GM19238 (cell line): ENCODE results near the gene TMEM238.
A peak's percentile ranks its signal among the peaks of the same experiment; 100 is the strongest.
"Not testable (repeated sequence)": the region's sequence is repeated elsewhere in the genome, so short reads cannot be mapped to it uniquely, and the experiment has no call there.

ENCODE experiments used
- DNase-seq: peaks from one replicate; pipeline ENCODE4 v3.0.0; 2011; ENCODE audit warnings: low spot score; ENCODE audit not compliant: insufficient read length

Gene TMEM238, protein sequence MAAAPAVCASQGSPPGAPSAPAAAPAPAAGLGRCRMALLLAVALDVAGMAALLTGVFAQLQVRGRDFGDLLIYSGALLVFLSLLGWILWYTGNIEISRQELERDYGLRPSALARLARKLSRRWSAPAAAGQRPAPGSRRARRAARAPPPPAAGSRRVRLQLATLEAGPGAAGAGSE

DNA sequence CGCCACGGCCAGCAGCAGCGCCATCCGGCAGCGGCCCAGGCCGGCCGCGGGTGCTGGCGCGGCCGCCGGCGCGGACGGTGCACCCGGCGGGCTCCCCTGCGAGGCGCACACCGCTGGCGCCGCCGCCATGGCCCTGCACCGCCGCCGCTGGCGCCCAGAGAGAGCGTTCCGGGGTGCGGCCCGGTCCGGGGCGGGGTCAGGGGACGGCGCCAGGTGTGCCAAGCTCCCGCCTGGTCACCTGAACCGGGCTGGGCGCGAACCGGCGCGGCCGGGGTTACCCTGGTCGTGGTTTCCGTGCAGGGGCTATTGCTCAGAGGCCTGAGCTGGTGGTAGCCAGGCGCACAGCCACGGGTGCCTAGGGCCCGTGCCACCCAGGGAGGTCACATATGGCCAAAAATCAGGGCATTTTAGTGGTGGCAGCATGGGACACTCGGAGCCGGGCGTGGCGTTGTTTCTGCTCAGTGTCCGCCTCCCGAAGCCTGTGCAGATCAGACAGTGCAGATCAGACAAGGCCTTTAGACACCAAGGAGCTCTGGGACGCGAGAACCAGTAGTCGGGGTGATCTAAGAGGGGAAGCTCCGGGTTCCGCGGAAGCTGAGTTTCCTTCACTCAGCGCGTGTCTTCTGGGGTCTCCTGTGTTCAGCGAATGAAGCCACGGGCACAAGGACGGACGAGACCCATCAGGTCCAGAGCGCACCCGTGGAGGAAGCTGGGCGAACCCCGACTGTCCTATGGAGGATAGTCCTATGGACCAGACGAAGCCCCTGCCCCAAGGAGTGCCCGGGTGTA lies at the start of gene TMEM238:
Gene TMEM238, minus strand, starts transcription at position 162 of the 789 bp plus-strand sequence. Its CDS starts 33 bp downstream, at position 129.
- no peak for DNase-seq

DNA sequence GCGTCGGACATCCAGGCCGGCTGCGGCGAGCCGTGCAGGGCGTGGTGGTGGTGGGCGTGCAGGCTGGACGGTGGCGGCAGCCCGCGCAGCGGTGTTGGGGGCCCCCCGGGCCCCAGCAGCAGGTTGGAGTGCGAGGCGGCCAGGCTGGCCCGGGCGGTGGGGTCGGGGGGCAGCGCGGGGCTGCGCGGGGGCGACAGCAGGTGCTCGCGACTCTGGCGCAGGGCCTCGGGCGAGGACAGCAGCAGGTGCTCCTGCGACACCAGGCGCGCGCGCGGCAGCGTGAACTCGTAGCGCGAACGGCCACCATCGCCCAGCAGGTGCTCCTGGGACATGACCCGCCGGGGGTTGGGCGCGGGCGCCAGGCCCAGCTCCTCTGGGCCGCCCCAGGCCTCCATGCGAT lies 49.2 kb upstream of the TMEM238 start:
- DNase-seq: no peak

DNA sequence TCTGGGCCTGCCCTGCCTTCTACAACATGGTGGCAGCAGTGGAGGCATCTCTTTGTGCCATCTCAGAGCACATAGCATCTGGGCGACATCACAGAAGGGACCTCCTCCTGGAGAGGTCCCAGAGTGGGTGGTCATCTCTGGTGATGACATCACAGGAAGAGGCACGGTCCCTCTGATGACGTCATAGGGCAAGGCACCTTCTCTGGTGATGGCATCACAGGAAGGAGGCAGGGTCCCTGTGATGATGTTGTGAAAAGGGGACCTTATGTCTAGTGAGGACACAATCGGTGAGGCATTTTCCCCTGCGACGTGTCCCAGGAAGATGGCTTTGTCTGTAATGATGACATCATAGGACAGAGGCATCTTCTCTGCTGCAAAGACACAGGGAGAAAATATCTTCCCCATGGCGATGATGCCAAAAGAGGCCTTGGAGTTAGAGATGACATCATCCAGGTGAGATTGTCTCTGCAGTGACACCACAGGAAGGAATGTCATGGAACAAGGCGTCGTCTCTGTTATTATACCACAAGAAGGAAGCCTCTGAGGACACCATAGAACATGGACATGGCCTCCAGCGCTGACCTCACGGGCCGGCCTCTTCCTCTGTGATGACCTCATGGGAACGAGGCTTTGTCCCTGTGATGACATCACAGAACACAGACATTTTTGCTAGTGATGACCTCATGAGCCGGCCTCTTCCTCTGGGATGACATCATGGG lies 48.3 kb upstream of the TMEM238 start:
- no peak for DNase-seq

DNA sequence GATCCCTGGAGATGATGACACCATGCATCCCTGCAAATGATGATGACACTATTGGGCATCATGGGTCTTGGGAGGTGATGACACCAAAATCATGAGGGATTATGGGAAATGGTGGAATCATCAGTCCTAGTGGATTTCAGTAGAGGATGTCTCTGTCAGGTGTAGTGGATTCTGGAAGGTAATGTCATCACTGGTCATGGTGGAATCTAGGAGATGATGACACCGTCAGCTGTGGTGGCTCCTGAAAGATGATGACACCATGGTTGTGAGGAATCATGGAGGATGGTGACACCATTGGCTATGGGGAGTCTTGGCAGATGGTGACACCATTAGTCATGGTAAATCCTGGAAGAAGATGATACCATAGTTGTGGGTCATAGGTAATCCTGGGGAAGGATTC lies 47.1 kb upstream of the TMEM238 start:
- DNase-seq: no peak

DNA sequence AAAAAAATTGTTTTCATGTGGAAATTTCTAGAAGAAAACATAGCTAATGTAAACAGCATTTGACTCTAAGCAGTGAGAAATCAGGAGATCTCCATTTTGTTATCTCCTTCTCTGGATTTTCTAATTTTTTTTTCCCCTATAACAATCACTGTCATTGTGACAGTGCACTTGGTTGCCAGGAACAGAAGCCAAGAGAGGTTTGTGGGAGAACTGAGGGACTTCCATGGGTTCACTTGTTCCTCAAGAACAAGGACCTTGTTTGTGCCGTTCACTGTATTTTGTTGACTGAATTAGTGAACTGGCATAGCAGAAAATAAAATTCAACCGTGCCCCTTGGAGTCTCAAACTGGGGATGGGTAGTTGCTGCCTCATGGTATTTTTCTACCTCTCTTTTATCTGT lies 42.0 kb upstream of the TMEM238 start:
- DNase-seq: no peak

DNA sequence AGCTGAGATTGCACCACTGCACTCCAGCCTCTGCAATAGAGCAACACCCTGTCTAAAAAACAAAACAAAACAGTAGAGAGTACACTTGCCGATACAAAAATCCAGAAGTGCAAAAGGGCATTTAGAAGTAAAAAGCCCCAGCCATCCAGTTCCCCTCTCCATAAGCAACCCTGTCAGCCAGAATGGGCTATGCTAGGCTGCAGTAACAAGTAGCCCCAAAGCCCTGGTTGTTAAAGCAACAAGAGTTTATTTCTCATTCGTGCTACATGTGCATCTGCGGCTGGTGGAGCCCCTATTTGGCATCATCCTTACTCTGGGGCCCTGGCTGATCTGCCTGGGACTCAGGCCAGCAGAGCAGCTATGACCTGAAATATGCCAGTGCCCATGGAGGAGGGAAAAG lies 40.4 kb upstream of the TMEM238 start:
- DNase-seq: no peak

DNA sequence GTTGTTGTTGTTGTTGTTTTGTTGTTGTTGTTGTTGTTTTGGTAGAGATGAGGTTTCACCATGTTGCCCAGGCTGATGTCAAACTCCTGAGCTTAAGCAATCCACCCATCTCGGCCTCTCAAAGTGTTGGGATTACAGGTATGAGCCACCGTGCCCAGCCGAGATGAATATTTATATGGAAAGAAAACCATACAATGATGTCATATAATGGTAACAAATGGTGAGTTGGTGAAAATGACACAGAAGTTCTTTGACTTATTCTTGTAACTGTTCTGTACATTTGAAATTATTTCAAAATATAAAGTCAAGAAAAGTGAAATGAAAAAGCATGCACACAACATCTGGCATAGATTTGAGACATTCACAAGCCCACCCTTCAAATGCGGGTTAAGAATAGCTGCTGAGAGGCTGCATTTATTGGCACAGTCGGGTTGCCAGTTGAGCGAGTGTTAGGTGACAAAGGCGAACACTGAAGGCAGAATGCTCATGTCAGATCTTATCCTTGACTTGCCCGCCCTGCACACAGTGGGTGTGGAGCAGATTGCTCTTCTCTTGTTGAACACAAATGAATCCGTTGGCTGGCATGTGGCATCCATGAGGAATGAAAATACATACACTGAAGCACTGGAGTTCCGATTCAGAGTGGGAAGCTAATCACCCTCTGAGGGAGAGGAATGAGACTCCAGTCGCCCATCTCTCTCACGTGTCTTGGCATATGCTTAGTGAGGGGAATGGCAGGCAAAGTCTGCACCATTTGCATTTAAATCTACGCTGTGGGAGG lies 39.3 kb upstream of the TMEM238 start:
- DNase-seq: no peak

DNA sequence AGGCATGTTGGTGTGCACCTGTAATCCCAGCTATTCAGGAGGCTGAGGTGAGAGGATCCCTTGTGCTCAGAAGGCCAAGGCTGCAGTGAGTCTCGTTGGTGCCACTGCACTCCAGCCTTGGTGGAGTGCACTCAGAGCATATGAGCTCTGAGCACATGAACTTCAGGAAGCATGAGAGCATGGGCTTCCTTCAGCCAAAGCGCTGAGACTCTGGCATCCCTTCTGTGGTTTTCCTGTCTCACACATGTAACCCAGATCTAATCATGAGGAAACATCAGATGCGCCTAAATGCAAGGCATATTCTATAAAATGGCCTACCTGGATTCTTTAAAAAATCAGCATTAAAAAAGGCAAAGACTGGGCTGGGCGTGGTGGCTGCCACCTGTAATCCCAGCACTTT lies 37.2 kb upstream of the TMEM238 start:
- not testable (repeated sequence) for DNase-seq

DNA sequence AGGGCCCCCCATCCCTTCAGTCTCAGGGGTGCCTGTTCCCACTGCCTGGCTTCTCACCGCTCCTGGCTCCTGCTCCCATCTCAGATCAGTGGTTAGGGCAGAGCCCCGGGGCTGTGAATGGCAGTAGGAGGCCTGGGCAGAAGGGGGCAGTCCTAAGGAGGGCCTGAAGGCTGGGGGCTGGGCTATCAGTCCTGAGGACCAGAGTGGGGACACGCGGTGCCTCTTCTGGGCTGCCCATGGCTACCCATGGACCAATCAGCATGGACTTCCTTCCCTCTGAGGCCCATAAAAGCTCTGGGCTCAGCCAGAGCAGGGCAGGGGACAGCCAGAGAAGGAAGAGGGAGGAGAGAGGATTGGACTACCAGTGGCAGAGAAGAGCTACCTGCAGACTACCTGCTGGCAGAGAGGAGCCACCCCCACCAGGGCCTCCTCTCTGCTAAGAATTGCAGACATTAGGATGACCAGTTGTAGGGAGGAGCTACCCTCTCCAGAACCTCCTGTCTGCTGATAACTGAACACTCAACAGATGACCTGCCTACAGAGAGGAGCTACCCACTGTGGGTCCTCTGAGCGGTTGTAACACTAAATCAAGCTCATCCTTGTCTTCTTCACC lies 35.6 kb upstream of the TMEM238 start:
- DNase-seq: no peak

DNA sequence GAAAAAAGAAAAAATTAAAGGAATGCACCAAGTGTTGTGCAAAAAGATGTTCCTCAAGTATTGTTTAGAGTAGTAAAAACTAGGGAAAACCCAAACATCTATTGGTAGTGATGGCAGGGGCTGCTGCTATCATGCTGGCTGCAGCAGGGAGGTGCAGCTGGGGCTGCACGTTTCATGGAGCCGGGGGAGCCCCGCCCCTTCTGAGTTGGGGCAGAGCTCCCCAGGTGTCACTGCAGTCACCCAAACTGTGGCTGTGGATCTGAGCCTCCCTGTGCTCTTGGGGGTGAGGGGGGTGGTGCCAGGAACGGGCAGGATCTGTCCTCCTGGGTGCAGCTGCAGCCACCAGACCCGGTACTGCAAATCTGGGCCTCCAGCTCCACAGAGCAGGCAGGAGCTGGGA lies 35.0 kb upstream of the TMEM238 start:
- DNase-seq: no peak

DNA sequence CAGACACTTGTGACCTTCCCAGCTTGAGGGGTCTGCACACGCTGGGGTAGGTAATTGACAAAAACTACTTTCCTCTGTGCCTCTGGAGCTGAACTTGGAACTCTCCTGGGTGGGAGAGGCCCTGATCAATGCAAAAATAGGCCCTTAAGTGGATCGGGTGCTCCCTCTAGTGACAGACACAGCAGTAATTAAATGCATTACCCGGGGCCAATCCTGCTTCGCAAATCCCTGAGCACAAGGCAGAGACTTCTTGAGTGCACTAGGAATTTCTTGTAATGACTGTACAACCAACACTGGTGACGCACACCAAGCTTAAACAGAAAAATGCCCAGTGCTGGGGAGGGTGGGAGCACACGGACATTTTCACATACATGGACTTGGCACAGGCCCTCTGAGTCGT lies 34.1 kb upstream of the TMEM238 start:
- DNase-seq: no peak

DNA sequence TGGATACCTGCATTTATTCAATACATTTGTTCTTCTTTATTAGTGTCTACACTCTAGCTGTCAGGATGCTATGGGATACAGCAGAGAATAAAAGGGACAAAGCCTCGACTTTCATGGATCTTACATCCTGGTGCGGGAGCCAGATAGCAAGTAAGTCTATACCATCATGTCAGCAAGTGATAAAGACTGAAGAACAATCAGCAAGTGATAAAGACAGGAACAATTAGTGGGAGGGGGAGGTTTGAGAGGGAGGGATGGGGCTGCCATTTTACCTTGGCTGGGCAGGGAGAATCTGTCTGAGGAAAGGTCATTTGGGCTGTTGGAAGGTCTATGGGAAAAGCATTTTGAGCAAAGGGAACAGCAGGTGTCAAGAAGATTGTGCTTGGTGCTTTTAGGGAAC lies 26.1 kb upstream of the TMEM238 start:
- no peak for DNase-seq

DNA sequence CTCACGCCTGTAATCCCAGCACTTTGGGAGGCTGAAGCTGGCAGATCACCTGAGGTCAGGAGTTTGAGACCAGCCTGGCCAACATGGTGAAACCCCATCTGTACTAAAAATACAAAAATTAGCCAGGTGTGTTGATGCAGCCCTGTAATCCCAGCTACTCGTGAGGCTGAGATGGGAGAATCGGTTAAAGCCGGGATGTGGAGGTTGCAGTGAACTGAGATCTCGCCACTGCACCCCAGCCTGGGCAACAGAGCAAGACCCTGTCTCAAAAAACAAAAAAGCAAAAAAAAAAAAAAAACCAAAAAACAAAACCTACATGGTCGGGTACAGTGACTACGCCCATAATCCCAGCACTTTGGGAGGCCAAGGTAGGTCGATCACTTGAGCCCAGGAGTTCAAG lies 25.1 kb upstream of the TMEM238 start:
- not testable (repeated sequence) for DNase-seq

DNA sequence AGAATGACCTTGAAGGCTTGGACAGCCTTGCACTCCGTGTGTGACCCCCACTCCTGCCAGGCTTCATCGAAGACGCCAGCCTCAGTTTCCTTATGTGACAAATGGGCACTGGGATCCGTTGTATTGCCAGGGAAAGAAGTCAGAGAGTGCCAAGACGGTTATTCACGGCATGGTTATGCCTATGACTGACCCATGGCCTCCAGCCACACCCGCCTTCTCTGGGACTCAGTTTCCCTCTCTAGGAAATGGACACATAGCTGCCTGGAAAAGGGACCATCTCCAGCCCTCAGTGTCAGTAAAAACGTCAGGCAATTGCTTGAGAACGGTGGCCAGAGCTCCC lies 24.4 kb upstream of the TMEM238 start:
- no peak for DNase-seq

DNA sequence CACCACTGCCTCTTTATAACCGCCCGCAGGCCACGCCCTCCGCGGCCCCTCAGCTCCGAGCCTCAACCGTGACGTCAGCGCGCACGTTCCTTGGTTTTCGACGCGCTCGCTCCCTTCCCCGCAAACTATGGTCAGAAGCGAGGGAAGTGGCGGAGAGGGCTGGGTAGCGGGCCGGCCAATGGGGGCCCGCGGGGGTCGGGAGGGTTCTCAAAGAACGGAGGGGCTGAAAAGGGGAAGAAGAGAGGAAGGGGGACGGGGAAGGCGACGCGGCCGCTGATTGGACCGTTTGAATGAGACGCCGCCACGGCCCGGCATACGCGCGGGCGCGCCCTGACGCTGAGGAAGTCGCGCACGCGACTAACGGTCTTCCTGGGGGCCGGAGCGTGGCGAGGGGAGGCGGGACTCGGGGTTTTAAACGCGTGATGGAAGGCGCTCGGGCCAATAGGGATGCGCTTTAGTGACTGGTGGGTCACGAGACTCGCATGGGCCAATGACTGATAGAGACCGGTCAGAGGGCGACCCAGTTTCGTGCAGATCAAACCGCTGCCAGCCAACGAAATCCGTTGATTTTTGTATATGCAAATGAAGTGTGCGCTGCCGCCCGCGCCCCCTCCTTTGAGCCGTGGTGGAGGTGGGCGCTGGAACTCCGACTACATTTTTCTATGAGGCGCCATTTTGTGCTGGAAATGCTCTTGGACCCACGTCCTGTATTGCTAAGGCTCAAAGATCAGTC lies 23.9 kb upstream of the TMEM238 start:
- peak; percentile 99 for DNase-seq

DNA sequence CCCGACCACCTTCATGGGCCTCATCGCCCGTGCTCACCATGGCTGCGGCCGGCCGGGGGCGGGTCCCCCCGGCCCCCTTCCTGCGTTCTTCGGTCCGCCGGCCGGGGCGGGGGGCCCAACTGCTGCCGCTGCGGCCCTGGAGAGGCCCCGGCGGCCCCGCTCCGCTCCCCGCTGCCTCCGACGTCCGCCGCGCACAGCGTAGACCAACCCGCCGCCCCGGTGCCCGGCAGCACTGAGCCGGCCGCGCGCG lies 23.4 kb upstream of the TMEM238 start, which contains the start of gene UBE2S:
Gene UBE2S, minus strand, starts transcription at position 239 of the 250 bp plus-strand sequence. Its CDS starts 199 bp downstream, at position 40.
- DNase-seq: not testable (repeated sequence)

DNA sequence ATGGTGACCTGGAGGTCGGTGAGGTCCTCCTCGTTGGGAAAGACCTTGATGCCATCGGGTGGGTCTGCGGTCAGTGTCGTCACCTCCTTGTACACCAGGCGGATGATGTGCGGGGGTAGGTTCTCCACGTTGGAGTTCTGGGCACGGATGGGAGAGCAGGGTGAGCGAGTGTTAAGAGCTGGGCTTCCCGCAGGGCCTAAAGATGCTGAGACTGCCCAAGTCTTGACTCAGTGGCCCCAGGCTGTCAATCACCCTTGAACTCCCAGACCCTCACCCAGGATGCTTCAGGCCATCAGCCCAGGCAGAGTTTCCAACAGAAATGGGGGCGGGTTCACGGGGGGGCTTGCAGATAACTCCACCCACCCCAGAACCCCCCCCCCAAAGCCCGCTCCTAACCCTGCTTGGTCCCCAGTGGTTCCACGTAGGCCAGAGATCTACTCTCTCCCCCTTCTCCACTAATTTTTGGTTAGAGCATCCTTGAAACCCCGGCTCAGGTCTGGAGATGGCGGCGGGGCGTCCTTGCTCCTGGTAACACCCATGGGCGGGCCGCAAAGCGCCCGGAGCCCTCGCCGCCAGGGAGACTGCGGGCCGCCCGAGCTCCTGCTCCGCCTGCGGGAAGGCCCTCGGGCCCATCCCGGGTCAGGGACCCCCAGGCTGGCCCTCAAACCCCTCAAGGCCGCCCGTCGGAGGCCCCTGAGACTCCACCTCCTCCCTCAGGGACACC lies 22.9 kb upstream of the TMEM238 start:
- DNase-seq: peak; percentile 54

DNA sequence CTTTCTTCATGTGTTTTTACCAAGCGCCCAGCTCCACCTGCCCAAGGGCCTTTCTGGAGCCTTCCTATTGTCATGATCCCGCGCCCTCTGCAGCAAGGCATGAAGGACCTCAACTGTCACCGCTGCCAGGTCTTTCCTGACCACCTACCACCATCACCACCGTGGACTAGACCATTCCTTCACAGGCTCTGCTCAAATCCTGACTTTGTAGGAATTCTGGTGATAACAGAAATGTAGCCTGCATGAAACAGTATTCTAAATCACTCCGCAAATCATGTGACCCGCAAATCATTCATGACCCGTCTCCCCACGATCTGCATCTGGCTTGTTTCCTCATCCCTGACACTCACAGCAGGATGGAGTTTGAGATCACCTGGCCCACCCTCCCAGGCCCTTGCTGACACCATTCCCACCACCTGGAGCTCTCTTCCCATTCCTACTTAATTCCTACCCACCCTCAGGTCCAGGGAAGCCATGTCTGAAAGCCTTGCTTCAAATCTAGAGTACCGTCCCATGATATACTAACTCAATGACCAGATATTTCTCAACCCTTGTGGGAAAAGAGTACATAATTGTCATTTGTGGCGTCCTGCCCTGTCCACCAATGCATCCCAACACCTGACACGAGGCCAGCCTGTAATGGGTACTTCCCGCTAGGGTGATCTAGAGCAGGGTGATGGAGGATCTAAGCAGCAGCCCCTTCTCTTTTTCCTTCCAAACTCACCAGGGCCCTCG lies 22.2 kb upstream of the TMEM238 start:
- DNase-seq: no peak

DNA sequence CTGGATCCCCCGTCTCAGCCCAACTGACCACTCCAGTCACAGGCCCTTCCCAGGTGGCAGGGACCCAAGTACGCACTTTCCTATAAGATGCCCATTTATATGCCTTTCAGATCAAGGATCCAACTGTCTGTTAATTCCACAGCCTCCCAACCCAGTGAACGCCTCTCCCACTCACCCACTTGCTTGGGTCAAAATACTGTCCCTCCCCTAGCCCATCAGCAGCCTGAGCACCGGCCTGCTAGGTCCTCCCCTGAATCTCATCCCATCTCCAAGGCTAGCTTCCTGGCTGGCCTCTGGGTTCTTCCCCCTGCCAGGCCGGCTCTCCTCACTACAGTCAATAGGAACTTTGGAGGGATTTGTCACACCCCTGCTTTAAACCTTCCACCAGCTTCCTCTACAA lies 21.5 kb upstream of the TMEM238 start:
- no peak for DNase-seq

DNA sequence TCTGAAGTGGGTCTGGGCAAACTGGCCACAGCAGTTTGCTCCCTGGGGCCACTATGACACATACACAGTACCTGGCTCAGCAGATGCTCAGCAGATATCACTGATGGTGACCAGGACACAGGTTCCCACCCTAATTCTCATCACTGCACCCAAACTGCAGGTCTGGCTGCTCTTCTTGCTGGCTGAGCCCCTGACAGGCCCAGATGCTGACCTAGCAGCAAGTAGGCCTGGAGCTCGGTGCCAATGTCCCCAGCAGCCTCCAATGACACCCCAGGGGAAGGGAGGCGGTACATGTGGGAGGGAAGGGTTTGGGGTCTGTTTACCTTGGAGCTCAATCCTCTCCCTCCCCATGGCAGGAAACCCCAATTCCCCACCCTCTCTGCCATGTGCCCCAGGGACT lies 18.4 kb upstream of the TMEM238 start:
- no peak for DNase-seq
